Femur (tissue), 1 donor: Measurements from ENCODE around the gene SYPL1.

Source experiments
- DNase-seq: peaks from one replicate; pipeline ENCODE4 v3.0.0-alpha.2; 2017

The SYPL1 gene

GRCh38 chr7:106089647-106090046 lies 22.5 kb downstream of the SYPL1 start:
- DNase-seq: no peak

- DNase-seq: no peak
Observed at GRCh38 chr7:106088014-106088413, 24.1 kb downstream of the SYPL1 start.

GRCh38 chr7:106086062-106086461 lies 26.1 kb downstream of the SYPL1 start:
- no peak for DNase-seq

GRCh38 chr7:106085015-106085414 lies 27.1 kb downstream of the SYPL1 start:
- no peak for DNase-seq

- no peak for DNase-seq
Observed at GRCh38 chr7:106083717-106084116, 28.4 kb downstream of the SYPL1 start.

GRCh38 chr7:106082087-106082854 lies 29.8 kb downstream of the SYPL1 start:
- no peak for DNase-seq

GRCh38 chr7:106080300-106080987 lies 31.7 kb downstream of the SYPL1 start:
- DNase-seq: no peak

GRCh38 chr7:106076537-106076936 lies 35.6 kb downstream of the SYPL1 start:
- DNase-seq: no peak

- DNase-seq: no peak
Observed at GRCh38 chr7:106075937-106076336, 36.2 kb downstream of the SYPL1 start.

GRCh38 chr7:106074257-106074656 lies 37.9 kb downstream of the SYPL1 start:
- no peak for DNase-seq

GRCh38 chr7:106073701-106074100 lies 38.4 kb downstream of the SYPL1 start:
- no peak for DNase-seq

GRCh38 chr7:106072715-106073091 lies 39.4 kb downstream of the SYPL1 start:
- DNase-seq: no peak

- DNase-seq: no peak
Observed at GRCh38 chr7:106071999-106072714, 40.0 kb downstream of the SYPL1 start.

GRCh38 chr7:106071356-106071998 lies 40.6 kb downstream of the SYPL1 start:
- no peak for DNase-seq

- no peak for DNase-seq
Observed at GRCh38 chr7:106070567-106071254, 41.4 kb downstream of the SYPL1 start.

GRCh38 chr7:106070201-106070551 lies 41.9 kb downstream of the SYPL1 start:
- no peak for DNase-seq

GRCh38 chr7:106069471-106070200 lies 42.5 kb downstream of the SYPL1 start:
- no peak for DNase-seq

GRCh38 chr7:106068986-106069385 lies 43.1 kb downstream of the SYPL1 start:
- DNase-seq: no peak

GRCh38 chr7:106068538-106068961 lies 43.6 kb downstream of the SYPL1 start:
- DNase-seq: no peak

GRCh38 chr7:106067678-106068077 lies 44.4 kb downstream of the SYPL1 start:
- DNase-seq: no peak

- DNase-seq: no peak
Observed at GRCh38 chr7:106065575-106066500, 46.3 kb downstream of the SYPL1 start.
